Activated B cell treated with CpG ODN at 0.5 μM for 24 hours (primary cell): ENCODE results near the gene FAM120B. TPM values are rescaled to one million over a fixed set of nuclear protein-coding genes. Genes with fewer than 3 reads are reported as not detected.

ENCODE experiments used
- ATAC-seq: fragments of 200-7000 bp; cut with Tn5 transposase; one replicate; pipeline ENCODE4 v1.10.0; 2021; ENCODE audit warnings: low read depth, mild to moderate bottlenecking, moderate library complexity
- CTCF ChIA-PET: fragments of 350-600 bp; sonication (Branson Sonifier 250); formaldehyde crosslinking; loops from one replicate; lab custom pipeline; 2021; ENCODE audit warnings: antibody characterized with exemption; lab: Charles Lee
- POLR2A ChIA-PET: fragments of 350-600 bp; sonication (Branson Sonifier 250); formaldehyde crosslinking; loops from one replicate; lab custom pipeline; 2021; ENCODE audit warnings: antibody characterized with exemption; lab: Charles Lee
- DNase-seq: peaks from one replicate; pipeline ENCODE4 v3.0.0; 2022
- H3K27ac Mint-ChIP-seq: one replicate; pipeline ENCODE4 v1.8.0; 2020; ENCODE audit warnings: mixed read lengths
- H3K27me3 Mint-ChIP-seq: one replicate; pipeline ENCODE4 v1.8.0; 2021; ENCODE audit warnings: mixed read lengths
- H3K36me3 Mint-ChIP-seq: one replicate; pipeline ENCODE4 v1.8.0; 2021; ENCODE audit warnings: low read depth, mixed read lengths
- H3K4me1 Mint-ChIP-seq: one replicate; pipeline ENCODE4 v1.8.0; 2021; ENCODE audit warnings: mixed read lengths
- H3K4me3 Mint-ChIP-seq: one replicate; pipeline ENCODE4 v1.8.0; 2020; ENCODE audit warnings: mild to moderate bottlenecking, mixed read lengths
- H3K9me3 Mint-ChIP-seq: one replicate; pipeline ENCODE4 v1.8.0; 2020; ENCODE audit warnings: mixed read lengths
- CTCF ChIP-seq: fragments of 200-600 bp; IDR thresholded peaks from one replicate; pipeline ENCODE4 v1.8.0; 2022; ENCODE audit warnings: antibody characterized with exemption, mild to moderate bottlenecking
- intact Hi-C: fragments of 100-400 bp; cut with micrococcal nuclease; formaldehyde crosslinking; loops from one replicate; pipeline ENCODE4 v1.15.1; 2024
- total RNA-seq: library from RNA; stranded (reverse); gene quantifications from 2 replicates; pipeline ENCODE4 v1.2.3, GENCODE V29; 2022

The FAM120B gene
- total RNA-seq, 1 donor from 2014 or later = 35.1 TPM

- Mint-ChIP-seq H3K36me3 (no peaks in the 10 kb centered on the region), H3K27me3 (peaks cover 5% of the 10 kb centered on the region), H3K4me1 (no peaks in the 10 kb centered on the region), H3K4me3 (no peak overlapping the region), H3K9me3 (no peaks in the 10 kb centered on the region), H3K27ac (no peak overlapping the region)
- DNase-seq (no peak), ATAC-seq (no peak)
- intact Hi-C loops = no loop called here
- POLR2A ChIA-PET = no interaction called here
- no peak for TF ChIP-seq CTCF
- CTCF ChIA-PET = no interaction called here
Observed at GRCh38 chr6:170265655-170266054, 40.9 kb upstream of the FAM120B start.

GRCh38 chr6:170266061-170266825 is 40.3 kb upstream of the FAM120B start:
- ATAC-seq (no peak), DNase-seq (no peak)
- Mint-ChIP-seq H3K4me3 (no peak overlapping the region), H3K27ac (no peak overlapping the region), H3K27me3 (peaks cover 5% of the 10 kb centered on the region), H3K4me1 (peaks cover 1% of the 10 kb centered on the region), H3K9me3 (no peaks in the 10 kb centered on the region), H3K36me3 (no peaks in the 10 kb centered on the region)
- ChIA-PET POLR2A (no interaction called here), CTCF (no interaction called here)
- no peak for TF ChIP-seq CTCF
- intact Hi-C loops = no loop called here

- Mint-ChIP-seq H3K4me1 (peaks cover 16% of the 10 kb centered on the region), H3K36me3 (no peaks in the 10 kb centered on the region), H3K9me3 (no peaks in the 10 kb centered on the region), H3K27ac (no peak overlapping the region), H3K4me3 (no peak overlapping the region), H3K27me3 (peaks cover 5% of the 10 kb centered on the region)
- ATAC-seq (no peak), DNase-seq (no peak)
- ChIA-PET CTCF (no interaction called here), POLR2A (no interaction called here)
- intact Hi-C loops = no loop called here
- TF ChIP-seq CTCF = no peak
Observed at GRCh38 chr6:170267688-170268087, 38.9 kb upstream of the FAM120B start.

DNA sequence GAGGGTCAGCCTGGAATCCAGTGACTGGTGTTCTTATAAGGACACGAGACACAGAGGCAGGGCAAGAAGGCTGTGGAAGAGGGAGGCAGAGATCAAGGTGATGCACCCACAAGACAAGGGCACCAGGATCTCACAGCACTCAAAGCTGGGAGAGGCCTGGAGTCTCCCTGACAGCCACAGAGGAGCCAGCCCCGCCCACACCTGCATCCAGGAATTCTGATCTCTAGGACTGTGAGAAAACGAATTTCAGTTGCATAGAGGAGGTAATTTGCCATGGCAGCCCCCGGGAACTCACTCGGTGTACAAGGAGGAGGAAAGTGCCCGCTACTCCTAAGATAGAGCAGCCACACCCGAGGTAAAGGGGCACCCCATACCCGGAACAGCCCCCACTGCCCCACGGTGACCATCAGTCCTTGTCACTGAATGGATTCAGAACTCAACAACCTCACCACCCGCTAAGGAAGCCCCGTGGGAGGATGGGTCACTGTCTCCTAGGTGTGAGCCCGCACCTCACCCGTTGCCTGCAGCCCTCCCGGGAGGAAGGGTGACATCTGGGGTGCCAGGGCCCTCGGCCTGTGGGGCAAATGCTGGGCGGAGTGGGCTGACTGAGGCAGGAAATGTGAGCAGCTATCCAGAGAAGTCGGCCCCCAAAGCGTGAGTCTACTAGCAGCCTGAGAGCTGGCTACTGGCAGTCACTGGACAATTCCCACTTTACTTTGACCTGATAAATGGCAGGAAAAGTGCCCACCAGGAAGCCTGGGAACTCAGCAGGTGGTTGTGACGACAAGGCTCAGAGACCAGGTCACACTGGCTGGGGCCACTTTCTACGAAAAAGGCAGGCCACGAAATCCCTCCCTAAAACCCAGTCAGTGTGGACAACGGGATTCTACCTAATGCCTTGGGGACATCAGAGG is 38.1 kb upstream of the FAM120B start:
- H3K4me3 Mint-ChIP-seq = no peak overlapping the region

More for the DNA sequence above, 38.1 kb upstream of the FAM120B start:
- ChIA-PET POLR2A (no interaction called here), CTCF (no interaction called here)
- H3K27ac Mint-ChIP-seq = no peak overlapping the region
- TF ChIP-seq CTCF = no peak
- H3K9me3 Mint-ChIP-seq = no peaks in the 10 kb centered on the region
- intact Hi-C loops = no loop called here
- H3K4me1 Mint-ChIP-seq = peaks cover 19% of the 10 kb centered on the region
- peaks cover under 1% of the 10 kb centered on the region for H3K27me3 Mint-ChIP-seq
- ATAC-seq (no peak), DNase-seq (no peak)
- no peaks in the 10 kb centered on the region for H3K36me3 Mint-ChIP-seq
